ENCODE results near the gene SNUPN.
"Not testable (repeated sequence)": the region's sequence is repeated elsewhere in the genome, so short reads cannot be mapped to it uniquely, and the experiment has no call there.

GRCh38 chr15:75582943-75583342 is 42.6 kb downstream of the SNUPN start:
- not testable (repeated sequence) for TF ChIP-seq CTCF (optimal IDR thresholded peaks at IDR 0.05 in 1 of 3, IDR thresholded peaks at IDR 0.05 in 1 of 3, conservative IDR thresholded peaks at IDR 0.05 in 1 of 3; ENCODE audit: extremely low read depth in 1 of 3, insufficient read depth in 2 of 3, low read length in 3 of 3); EZH2 (IDR thresholded peaks at IDR 0.05; ENCODE audit: low read length)
